HG03103 (cell line): Measurements from ENCODE around the gene TFF3.
"Not testable (repeated sequence)": the region's sequence is repeated elsewhere in the genome, so short reads cannot be mapped to it uniquely, and the experiment has no call there.

Source experiments
- ATAC-seq: cut with Tn5 transposase; IDR thresholded peaks from one replicate; pipeline ENCODE4 v1.9.1; 2021; ENCODE audit warnings: low read depth; ENCODE audit not compliant: unreplicated experiment

Gene TFF3

GRCh38 chr21:42307106-42307505 is 8.1 kb downstream of the TFF3 start:
- ATAC-seq, result no peak

DNA sequence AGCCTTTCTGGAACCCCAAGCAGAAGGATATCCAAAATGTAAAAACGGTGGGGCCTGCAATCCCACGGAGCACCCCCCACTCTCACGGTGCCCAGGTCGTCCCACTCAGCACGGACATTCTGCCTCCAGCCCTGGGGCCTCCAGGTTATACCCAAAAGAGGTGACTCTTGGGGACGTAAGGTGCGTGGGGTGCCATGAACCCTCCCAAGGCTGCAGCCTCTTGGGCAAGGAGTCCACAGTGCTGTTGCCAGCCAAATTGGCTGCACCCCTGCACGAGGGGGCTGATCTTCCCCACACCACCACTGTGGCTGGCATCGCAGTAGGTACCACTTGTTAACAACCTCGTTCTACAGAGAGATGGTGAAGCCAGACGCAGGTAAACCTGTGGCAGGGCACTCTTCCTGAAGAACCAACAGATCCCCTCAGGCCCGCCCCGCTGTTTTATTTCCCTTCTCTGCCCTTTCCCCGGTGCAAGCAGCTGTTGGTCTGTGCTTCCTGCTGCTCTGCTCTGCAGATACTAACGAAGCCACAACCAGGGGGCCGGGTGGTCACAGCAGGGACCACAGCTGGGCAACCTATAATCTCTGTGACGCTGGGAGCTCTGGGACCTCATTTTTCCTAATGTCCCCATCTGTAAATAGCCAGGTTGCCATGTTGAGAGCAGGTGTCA is 8.7 kb downstream of the TFF3 start:
- ATAC-seq, result no peak

DNA sequence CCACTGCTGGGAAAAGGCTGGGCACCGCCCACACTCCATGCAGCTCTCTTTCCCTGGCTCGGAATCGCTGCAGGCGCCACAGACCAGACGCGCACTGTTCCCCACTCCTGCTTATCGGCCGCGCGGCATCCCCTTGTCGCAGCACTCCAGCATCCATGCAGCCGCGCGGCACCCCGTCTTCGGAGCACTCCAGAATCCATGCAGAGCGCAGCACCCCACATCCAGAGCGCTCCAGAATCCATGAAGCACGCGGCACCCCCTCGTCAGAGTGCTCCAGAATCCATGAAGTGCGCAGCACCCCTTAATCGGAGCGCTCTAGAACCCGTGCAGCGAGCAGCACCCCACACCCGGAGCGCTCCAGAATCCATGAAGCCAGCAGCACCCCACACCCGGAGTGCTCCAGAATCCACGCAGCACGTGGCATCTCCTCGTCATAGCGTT is 9.5 kb downstream of the TFF3 start:
- no peak for ATAC-seq

- no peak for ATAC-seq
Measured at GRCh38 chr21:42304556-42305454, 10.4 kb downstream of the TFF3 start.

DNA sequence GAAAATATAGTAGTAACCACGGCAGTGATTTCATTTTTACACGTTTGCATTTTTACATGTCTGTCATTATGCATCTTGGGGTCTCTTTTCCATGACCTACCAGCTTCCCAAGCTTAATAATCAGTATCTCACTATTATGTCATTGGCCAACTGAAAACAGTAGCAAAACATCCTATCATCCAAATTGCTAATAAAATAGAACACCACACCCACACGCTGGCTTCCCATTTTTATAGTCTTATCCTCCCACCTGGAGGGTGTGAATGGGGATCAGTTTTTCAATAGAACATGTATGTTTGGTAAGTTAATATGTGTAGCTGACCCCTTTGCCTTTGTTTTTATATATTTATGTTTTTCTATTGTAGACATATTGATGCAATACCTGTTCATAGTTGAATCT is 11.8 kb downstream of the TFF3 start:
- ATAC-seq, result no peak

DNA sequence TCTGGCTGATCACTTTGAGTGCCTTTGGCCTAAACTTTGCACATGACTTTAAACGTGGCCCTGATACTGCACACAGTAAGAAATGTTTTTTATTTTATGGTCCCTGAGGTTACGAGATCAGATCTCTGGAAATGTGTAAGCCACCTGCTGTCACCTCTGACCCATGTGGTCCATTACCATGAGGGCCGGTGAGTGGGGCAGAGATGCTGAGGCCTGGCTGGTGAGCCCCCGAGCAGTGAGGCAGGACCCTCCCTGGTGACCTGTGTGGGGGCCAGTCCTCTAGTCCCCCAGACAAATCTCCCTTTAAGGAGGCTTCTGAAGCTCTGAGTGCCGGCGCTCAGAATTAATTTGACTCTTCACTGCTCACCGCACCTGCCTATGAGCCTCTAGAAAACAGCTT is 12.4 kb downstream of the TFF3 start:
- ATAC-seq, result no peak

- ATAC-seq, result no peak
Measured at GRCh38 chr21:42302076-42302650, 13.0 kb downstream of the TFF3 start.

DNA sequence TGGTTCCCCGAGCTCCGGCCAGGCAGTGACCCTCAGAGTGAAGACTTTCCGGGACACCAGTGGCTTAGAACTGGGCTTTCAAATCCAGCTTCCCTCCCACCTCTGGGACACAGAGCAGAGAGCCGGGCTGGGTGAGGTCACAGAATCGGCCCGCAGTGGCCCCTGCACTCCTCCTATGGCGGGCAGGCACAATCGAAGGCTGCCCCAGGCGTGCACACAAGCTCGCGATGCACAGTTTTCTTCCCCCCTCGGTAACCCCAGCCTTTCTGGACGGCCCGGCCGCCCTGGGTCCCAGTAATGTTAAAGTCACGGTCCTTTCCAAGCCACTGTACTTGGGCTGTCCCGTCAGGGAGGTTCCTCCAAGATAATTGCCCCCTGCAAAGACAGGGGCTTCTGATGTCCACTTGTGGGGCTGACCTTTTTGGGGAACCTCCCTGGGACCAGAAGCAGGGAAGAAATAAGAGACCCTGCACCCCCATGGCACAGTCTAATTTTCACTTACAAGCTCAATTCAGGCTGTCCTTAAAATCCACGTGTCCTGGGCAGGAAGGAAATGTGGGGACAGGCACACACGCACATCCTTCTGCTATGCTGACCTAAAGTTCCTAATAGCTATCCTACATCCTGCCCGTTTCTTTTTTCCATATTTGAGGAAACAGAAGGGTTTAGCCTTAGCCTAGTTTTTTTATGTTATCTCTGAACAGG is 13.7 kb downstream of the TFF3 start:
- ATAC-seq, result no peak

DNA sequence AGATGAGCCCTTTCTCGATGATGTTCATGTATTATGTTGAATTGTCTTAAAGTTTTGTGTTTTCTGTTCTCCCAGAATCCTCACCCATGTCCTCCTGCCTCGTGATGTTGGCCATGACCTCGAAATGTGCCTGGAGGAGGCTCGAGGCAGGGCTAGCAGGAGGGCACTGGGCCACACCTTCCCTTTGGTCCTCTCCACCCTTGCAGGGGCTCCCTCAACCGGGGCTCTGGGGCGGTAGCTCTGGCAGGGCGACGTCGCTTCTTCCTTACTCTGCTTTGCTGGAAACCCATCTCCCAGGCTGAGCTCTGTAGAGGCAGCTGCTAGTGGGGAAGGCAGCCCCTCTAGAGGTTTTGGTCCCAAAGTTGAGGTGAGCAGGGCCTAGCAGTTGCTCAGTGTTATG is 14.3 kb downstream of the TFF3 start:
- ATAC-seq, result no peak

GRCh38 chr21:42300045-42300583 is 15.1 kb downstream of the TFF3 start:
- ATAC-seq, result no peak

DNA sequence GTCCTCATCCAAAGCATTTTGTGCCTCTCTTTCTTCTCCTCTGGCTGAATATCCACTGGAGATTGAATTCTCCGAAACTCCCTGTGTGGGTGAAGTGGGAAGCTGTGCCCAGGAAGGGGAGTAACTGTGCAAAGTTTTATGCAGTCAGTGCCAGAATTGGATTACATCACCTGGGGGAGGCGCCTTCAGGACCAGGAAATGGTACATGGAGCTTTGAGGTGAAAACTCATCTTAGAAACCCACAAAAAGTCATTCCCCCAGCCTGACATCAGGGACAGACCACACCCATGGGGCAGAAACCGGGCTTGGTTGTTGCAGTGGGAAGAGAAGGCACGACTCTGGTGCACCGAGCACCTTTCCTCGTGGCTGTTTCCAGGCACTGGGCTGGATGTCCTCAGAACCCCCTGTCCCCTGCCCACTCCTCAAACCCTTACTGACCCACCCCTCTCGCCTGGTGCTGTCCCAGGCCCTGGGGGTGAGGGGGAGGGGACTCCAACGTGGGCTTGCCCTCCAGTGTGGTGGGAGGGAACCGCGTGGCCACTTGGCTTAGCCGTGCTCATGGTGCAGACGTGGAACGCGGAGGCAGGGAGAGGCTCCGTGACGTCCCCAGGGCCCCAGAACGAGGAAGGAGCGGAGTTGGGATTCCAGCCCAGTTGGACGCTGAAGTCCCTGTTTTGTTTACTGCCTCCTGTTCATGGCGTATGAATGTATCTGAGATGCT is 15.7 kb downstream of the TFF3 start:
- ATAC-seq, result no peak

- no peak for ATAC-seq
Measured at GRCh38 chr21:42298657-42299056, 16.6 kb downstream of the TFF3 start.

DNA sequence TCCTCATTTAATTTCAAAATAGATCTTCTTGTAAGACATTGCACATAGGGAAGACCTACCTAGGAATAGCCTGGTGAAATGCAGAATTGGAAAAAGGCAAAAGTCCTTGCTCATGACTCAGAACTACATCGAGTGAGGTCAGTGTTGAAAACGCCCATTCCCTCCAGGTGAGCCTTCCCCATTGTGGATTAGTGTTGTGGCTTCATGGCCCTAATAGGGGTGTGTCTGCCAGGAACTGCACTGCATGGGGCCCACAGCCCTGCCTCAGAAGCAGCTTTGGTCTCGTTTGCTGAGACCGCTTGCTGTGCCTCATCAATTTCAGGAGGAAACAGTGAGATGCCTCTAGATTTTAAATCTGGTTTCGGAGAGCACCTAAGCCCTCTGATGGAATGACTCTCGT is 17.0 kb downstream of the TFF3 start:
- no peak for ATAC-seq

GRCh38 chr21:42297377-42297776 is 17.8 kb downstream of the TFF3 start:
- ATAC-seq, result no peak

DNA sequence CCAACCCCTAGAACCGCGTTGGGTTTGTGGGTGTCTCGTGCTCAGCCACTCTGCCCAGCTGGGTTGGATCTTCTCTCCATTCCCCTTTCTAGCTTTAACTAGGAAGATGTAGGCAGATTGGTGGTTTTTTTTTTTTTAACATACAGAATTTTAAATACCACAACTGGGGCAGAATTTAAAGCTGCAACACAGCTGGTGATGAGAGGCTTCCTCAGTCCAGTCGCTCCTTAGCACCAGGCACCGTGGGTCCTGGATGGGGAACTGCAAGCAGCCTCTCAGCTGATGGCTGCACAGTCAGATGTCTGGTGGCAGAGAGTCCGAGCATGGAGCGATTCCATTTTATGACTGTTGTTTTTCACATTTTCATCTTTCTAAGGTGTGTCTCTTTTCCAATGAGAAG is 18.7 kb downstream of the TFF3 start:
- no peak for ATAC-seq

- no peak for ATAC-seq
Measured at GRCh38 chr21:42295845-42296244, 19.4 kb downstream of the TFF3 start.

DNA sequence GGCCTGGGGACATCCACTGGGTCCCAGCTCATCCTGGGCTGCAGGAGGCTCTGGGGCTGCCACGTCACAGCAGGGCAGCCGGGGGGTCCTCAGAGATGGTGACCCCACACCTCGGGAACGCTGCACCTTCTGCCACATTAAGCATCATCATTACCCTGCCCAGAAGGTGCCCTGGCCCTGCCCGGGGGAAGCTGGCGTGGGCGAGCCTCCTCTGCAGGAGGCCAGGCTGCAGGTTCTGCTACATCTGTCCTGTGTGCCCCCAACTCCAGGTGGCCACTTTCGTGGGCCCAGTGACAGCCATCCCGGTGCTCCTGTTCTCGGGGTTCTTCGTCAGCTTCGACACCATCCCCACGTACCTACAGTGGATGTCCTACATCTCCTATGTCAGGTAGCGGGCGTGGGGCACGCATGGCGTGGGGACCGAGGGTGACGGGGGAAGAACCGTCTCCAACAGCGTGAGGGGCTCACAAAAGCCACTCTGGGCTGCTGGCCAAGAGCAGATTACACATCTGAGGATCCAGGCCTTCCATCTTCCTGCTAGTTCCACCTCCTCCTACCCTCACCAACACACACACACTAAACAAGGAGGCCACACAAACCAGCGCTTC is 20.8 kb downstream of the TFF3 start:
- no peak for ATAC-seq

DNA sequence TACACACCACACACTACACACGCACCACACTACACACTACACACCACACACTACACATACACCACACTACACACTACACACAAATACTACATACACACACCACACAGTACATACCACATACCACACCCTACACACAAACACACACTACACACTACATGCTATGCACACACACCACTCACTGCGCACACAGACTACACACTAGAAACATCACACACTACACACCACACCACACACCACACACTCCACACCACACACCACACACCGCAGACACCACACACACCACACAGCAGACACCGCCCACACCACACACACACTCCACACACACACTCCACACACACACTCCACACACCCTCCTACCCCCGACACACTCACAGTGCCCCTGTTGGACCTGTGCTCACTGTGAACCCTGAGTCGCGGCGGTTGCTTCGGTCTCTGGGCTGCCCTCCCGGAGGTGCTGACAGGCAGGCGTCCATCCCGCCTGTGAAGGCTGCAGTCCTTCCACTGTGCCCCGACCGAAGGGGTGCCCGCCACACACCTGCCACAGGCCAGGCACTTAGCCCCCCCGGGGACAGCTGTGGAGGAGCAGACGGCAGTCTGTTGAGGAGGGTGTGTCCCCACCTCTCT is 21.4 kb downstream of the TFF3 start:
- no peak for ATAC-seq

GRCh38 chr21:42292563-42293142 is 22.6 kb downstream of the TFF3 start:
- ATAC-seq, result not testable (repeated sequence)
